PC-9 (cell line): ENCODE measurements around the gene C21orf91. TPM values are rescaled to one million over a fixed set of nuclear protein-coding genes. Genes with fewer than 3 reads are reported as not detected.

ENCODE experiments used
- BruUV-seq: library from RNA; stranded (reverse); fragments of 400-500 nt; replicated peaks from 2 replicates; lab custom pipeline; 2021; lab: Mats Ljungman, UMichigan
- CTCF ChIA-PET: fragments of 300-600 bp; sonication (Branson Sonifier 250); formaldehyde crosslinking; loops from one replicate; lab custom pipeline; 2022; ENCODE audit warnings: antibody characterized with exemption; lab: Charles Lee
- POLR2A ChIA-PET: fragments of 300-600 bp; sonication (Branson Sonifier 250); formaldehyde crosslinking; loops from one replicate; lab custom pipeline; 2022; ENCODE audit warnings: antibody characterized with exemption; ENCODE audit not compliant: unreplicated experiment; lab: Charles Lee
- DNase-seq, 2 experiments: peaks; one replicate each; pipeline versions ENCODE4 v3.0.0 to v3.0.0-alpha.2; 2015 to 2022; ENCODE audit warnings: mixed read lengths in 1 of 2
- H2AFZ ChIP-seq: fragments of 200-600 bp; sonication (generic); 2 replicates; pipeline ENCODE4 v1.8.1; 2017; ENCODE audit warnings: antibody characterized with exemption
- H3F3A ChIP-seq: fragments of 200-600 bp; sonication (generic); 2 replicates; pipeline ENCODE4 v1.8.1; 2017; ENCODE audit warnings: antibody characterized with exemption, mild to moderate bottlenecking, low read depth; ENCODE audit not compliant: insufficient read depth
- H3K27ac ChIP-seq: fragments of 200-600 bp; sonication (generic); 2 replicates; pipeline ENCODE4 v1.6.1; 2016; ENCODE audit warnings: mixed run types
- H3K27me3 ChIP-seq: fragments of 200-600 bp; sonication (generic); 2 replicates; pipeline ENCODE4 v1.6.1; 2016; ENCODE audit warnings: low read depth, mixed run types; ENCODE audit not compliant: insufficient read depth
- H3K36me3 ChIP-seq: fragments of 200-600 bp; sonication (generic); 2 replicates; pipeline ENCODE4 v1.6.1; 2016; ENCODE audit warnings: low read depth, mixed run types
- H3K4me1 ChIP-seq: fragments of 200-600 bp; sonication (generic); replicated peaks from 2 replicates; pipeline ENCODE4 v1.6.1; 2016; ENCODE audit warnings: mixed run types; ENCODE audit not compliant: insufficient read depth
- H3K4me2 ChIP-seq: fragments of 200-600 bp; sonication (generic); 2 replicates; pipeline ENCODE4 v1.6.1; 2017; ENCODE audit warnings: mixed run types
- H3K4me3 ChIP-seq: fragments of 200-600 bp; sonication (generic); 2 replicates; pipeline ENCODE4 v1.6.1; 2016; ENCODE audit warnings: mixed run types
- H3K79me2 ChIP-seq: fragments of 200-600 bp; sonication (generic); 2 replicates; pipeline ENCODE4 v1.6.1; 2017; ENCODE audit warnings: low read depth, mixed run types
- H3K9me2 ChIP-seq: fragments of 200-600 bp; sonication (generic); 2 replicates; pipeline ENCODE4 v1.8.1; 2017; ENCODE audit warnings: mild to moderate bottlenecking; ENCODE audit not compliant: insufficient read depth
- H3K9me3 ChIP-seq: fragments of 200-600 bp; sonication (generic); 2 replicates; pipeline ENCODE4 v1.8.1; 2016; ENCODE audit warnings: low read depth; ENCODE audit not compliant: insufficient read depth
- H4K20me1 ChIP-seq: fragments of 200-600 bp; sonication (generic); 2 replicates; pipeline ENCODE4 v1.8.1; 2017; ENCODE audit not compliant: insufficient read depth
- CTCF ChIP-seq: fragments of 200-600 bp; sonication (generic); conservative IDR thresholded peaks from 2 replicates; pipeline ENCODE4 v1.6.1; 2017; ENCODE audit warnings: mixed run types, antibody characterized with exemption, mild to moderate bottlenecking, moderate library complexity
- EZH2 ChIP-seq: fragments of 200-600 bp; sonication (generic); IDR thresholded peaks from 2 replicates; pipeline ENCODE4 v1.8.0; 2017; ENCODE audit warnings: antibody characterized with exemption, low read depth
- intact Hi-C: fragments of 100-400 bp; cut with micrococcal nuclease; formaldehyde crosslinking; loops from one replicate; pipeline ENCODE4 v1.10.0; 2022; ENCODE audit not compliant: unreplicated experiment
- total RNA-seq: library from RNA; stranded (reverse); gene quantifications from 2 replicates; pipeline ENCODE4 v1.2.3, GENCODE V29; 2021

Gene C21orf91
- total RNA-seq, 1 experiment from 2014 or later: 15.5 TPM

GRCh38 chr21:17802572-17802971, 16.6 kb downstream of the C21orf91 start:
- H2AFZ ChIP-seq: no peak overlapping the region
- POLR2A ChIA-PET: interaction anchor here (0.8 kb wide), 1 partner anchor 128 kb away, joined by 4 read pairs; no protein-coding TSS in a partner anchor
- no peak for DNase-seq

DNA sequence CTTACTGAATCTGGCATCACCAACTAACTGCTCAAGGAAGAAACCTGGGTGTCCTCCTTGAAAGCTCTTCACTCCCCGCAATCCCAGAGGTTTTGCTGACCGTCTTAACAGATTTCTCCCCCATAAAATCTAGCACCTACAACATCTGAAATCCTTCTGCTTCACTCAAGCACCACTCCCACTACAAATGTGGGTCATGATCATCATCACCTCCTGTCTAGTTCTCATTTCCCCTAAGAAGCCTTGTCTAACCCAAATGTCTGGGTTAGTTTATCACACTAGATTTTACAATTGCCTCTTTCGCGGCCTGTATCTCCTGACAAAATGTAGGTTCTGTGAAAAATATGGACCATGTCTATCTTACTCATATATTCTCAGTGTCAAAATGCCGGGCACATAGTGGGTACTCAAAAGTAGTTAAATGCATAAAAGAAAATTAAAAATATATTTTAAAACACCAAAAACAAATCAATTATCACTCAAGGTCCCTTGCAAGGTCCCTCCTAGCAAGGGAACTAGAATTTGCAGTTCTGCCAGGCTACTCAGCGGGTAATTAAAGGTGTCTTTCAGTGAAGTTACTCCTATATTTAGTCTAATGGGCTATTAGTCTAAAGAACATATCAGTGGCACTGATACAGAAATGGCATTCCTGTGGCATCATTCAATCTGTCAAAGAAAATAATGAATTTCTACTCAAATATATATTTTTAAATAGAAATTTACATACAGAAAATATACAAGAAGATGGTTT, 19.6 kb downstream of the C21orf91 start:
- intact Hi-C loops: loop anchor here (5.0 kb wide), 1 partner anchor 112 kb away; no protein-coding TSS in a partner anchor
- POLR2A ChIA-PET: interaction anchor here (0.7 kb wide), 1 partner anchor 22 kb away, joined by 3 read pairs; no protein-coding TSS in a partner anchor
- Histone ChIP-seq H3K4me1 (no peaks in the 10 kb centered on the region; the same call in 1 of the 2 replicates), H3K79me2 (no peaks in the 10 kb centered on the region), H3K4me2 (no peak overlapping the region), H3K9me2 (no peaks in the 10 kb centered on the region; the same call in 1 of the 2 replicates), H3K36me3 (no peaks in the 10 kb centered on the region), H3K27me3 (no peaks in the 10 kb centered on the region), H3F3A (no peaks in the 10 kb centered on the region), H3K27ac (no peak overlapping the region), H3K4me3 (no peak overlapping the region), H3K9me3 (no peaks in the 10 kb centered on the region), H2AFZ (no peak overlapping the region), H4K20me1 (no peaks in the 10 kb centered on the region)
- no peak for DNase-seq
- TF ChIP-seq CTCF (no peak), EZH2 (no peak)
- BruUV-seq: no TSS peak
- CTCF ChIA-PET: no interaction called here

More at GRCh38 chr21:17802572-17802971, 16.6 kb downstream of the C21orf91 start:
- no peaks in the 10 kb centered on the region for H3K9me3 ChIP-seq
- no TSS peak for BruUV-seq
- TF ChIP-seq EZH2 (no peak), CTCF (no peak)
- H3K4me3 ChIP-seq: no peak overlapping the region
- intact Hi-C loops: no loop called here
- H3K4me2 ChIP-seq: no peak overlapping the region
- no peaks in the 10 kb centered on the region for H3K4me1 ChIP-seq
- H3K79me2 ChIP-seq: no peaks in the 10 kb centered on the region
- no peaks in the 10 kb centered on the region for H4K20me1 ChIP-seq
- no peak overlapping the region for H3K27ac ChIP-seq
- no peaks in the 10 kb centered on the region for H3K27me3 ChIP-seq
- H3K9me2 ChIP-seq: no peaks in the 10 kb centered on the region; the same call in 1 of the 2 replicates
- no peaks in the 10 kb centered on the region for H3F3A ChIP-seq
- CTCF ChIA-PET: no interaction called here
- no peaks in the 10 kb centered on the region for H3K36me3 ChIP-seq

DNA sequence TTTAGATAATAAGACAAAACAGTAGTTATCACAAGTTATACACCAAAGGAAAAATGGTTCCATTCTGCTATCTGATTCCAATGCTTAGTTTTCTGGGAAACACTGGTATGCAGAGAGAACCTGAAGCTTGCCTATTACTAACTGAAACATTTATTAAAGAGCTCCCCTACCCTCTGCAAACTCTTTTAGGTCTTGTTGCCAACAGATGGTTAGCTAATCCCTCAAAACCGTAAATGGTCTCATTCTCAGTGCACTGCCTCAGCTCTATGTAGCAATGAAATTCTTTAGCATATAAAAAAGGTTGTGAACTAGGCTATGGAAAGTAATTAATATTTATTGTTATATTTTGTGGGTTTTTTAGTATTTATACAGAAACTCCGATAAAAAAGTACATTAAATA, 20.4 kb downstream of the C21orf91 start:
- intact Hi-C loops: loop anchor here (5.0 kb wide), 1 partner anchor 111 kb away; no protein-coding TSS in a partner anchor
- no peak for DNase-seq
- POLR2A ChIA-PET: no interaction called here

More for the DNA sequence above, 20.4 kb downstream of the C21orf91 start:
- peaks cover 5% of the 10 kb centered on the region; the same call in 1 of the 2 replicates for H3K36me3 ChIP-seq
- H3K4me3 ChIP-seq: no peak overlapping the region
- BruUV-seq: no TSS peak
- TF ChIP-seq EZH2: no peak
- TF ChIP-seq CTCF: no peak
- no peaks in the 10 kb centered on the region for H3K9me3 ChIP-seq
- H3K9me2 ChIP-seq: no peaks in the 10 kb centered on the region; the same call in 1 of the 2 replicates
- CTCF ChIA-PET: no interaction called here
- no peaks in the 10 kb centered on the region for H3K79me2 ChIP-seq
- no peak overlapping the region for H3K4me2 ChIP-seq
- no peaks in the 10 kb centered on the region for H3K27me3 ChIP-seq
- H4K20me1 ChIP-seq: no peaks in the 10 kb centered on the region
- no peaks in the 10 kb centered on the region for H3F3A ChIP-seq
- no peak overlapping the region for H2AFZ ChIP-seq
- H3K4me1 ChIP-seq: no peaks in the 10 kb centered on the region; the same call in 1 of the 2 replicates
- H3K27ac ChIP-seq: no peak overlapping the region
